Measurements from ENCODE around the gene TMEM229B.

DNA sequence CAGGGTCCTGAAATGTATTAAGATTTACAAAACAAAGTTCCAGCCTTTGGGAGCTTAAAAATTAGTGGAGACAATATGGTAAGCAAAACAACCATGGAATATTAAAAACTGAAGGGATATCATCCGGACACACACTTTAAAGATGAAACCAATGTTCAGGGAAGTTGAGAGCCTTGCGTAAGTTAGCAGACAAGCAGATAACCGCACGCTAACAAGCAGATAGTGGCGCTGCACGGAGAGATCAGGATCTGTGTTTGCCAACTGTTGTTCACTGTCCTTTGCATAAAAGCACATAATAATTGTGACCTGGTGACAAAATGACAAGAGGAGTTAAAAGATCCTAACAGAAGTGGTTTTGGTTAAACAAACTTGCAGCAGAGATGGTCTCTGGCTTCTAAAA, 14.3 kb upstream of the TMEM229B start:
- TF ChIP-seq, protein P1, sequence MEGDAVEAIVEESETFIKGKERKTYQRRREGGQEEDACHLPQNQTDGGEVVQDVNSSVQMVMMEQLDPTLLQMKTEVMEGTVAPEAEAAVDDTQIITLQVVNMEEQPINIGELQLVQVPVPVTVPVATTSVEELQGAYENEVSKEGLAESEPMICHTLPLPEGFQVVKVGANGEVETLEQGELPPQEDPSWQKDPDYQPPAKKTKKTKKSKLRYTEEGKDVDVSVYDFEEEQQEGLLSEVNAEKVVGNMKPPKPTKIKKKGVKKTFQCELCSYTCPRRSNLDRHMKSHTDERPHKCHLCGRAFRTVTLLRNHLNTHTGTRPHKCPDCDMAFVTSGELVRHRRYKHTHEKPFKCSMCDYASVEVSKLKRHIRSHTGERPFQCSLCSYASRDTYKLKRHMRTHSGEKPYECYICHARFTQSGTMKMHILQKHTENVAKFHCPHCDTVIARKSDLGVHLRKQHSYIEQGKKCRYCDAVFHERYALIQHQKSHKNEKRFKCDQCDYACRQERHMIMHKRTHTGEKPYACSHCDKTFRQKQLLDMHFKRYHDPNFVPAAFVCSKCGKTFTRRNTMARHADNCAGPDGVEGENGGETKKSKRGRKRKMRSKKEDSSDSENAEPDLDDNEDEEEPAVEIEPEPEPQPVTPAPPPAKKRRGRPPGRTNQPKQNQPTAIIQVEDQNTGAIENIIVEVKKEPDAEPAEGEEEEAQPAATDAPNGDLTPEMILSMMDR (IDR thresholded peaks at IDR 0.05; ENCODE audit: poor library complexity): no peak
- TF ChIP-seq EZH2phosphoT487 (IDR thresholded peaks at IDR 0.05; ENCODE audit: low read depth, severe bottlenecking, unreplicated experiment) (no peak), EZH2 (IDR thresholded peaks at IDR 0.05; ENCODE audit: borderline replicate concordance) (no peak)
